Keratinocyte (primary cell): ENCODE data around the gene ZNF460. TPM values are rescaled to one million over a fixed set of nuclear protein-coding genes. Genes with fewer than 3 reads are reported as not detected.

ENCODE experiments used
- DNase-seq: peaks from one replicate; pipeline ENCODE4 v3.0.0-alpha.2; 2011; ENCODE audit warnings: low read depth, missing footprints, low spot score
- FAIRE-seq: peaks from 2 replicates; lab custom pipeline; 2011; peaks lifted over from hg19 to GRCh38; lab: Jason Lieb, UNC
- H2AFZ ChIP-seq: 2 replicates; pipeline ENCODE4 v1.6.0; 2012; ENCODE audit warnings: low read length, control low read depth, inconsistent platforms; ENCODE audit not compliant: control insufficient read depth
- H3K27ac ChIP-seq: 2 replicates; pipeline ENCODE4 v1.5.1; 2011; ENCODE audit warnings: low read length; ENCODE audit not compliant: control insufficient read depth, insufficient read depth
- H3K27me3 ChIP-seq: 3 replicates; pipeline ENCODE4 v1.6.0; 2011; ENCODE audit warnings: low read length; ENCODE audit not compliant: control insufficient read depth, insufficient read depth; ENCODE audit errors: extremely low read depth
- H3K36me3 ChIP-seq, 2 experiments: 2 replicates in 1 of 2; 3 replicates in 1 of 2; pipeline ENCODE4 v1.5.1; 2011; ENCODE audit warnings: low read length in 2 of 2, mild to moderate bottlenecking in 1 of 2; ENCODE audit not compliant: control insufficient read depth in 2 of 2, insufficient read depth in 2 of 2; ENCODE audit errors: extremely low read depth in 1 of 2
- H3K4me1 ChIP-seq: 3 replicates; pipeline ENCODE4 v1.5.1; 2011; ENCODE audit warnings: low read length; ENCODE audit not compliant: control insufficient read depth, insufficient read depth; ENCODE audit errors: extremely low read depth
- H3K4me2 ChIP-seq: 3 replicates; pipeline ENCODE4 v1.6.0; 2011; ENCODE audit warnings: low read depth, low read length; ENCODE audit not compliant: control insufficient read depth, insufficient read depth; ENCODE audit errors: extremely low read depth
- H3K4me3 ChIP-seq, 3 experiments: fragments of 200-600 bp in 1 of 3; sonication (generic) in 1 of 3; 2 replicates in 2 of 3; 3 replicates in 1 of 3; pipeline ENCODE4 v1.5.1; 2011 to 2016; ENCODE audit warnings: low read length in 3 of 3, mild to moderate bottlenecking in 3 of 3, control low read depth in 2 of 3, inconsistent platforms in 1 of 3, low read depth in 1 of 3, mixed read lengths in 1 of 3, mixed run types in 1 of 3, moderate library complexity in 1 of 3; ENCODE audit not compliant: control insufficient read depth in 2 of 3, insufficient read depth in 2 of 3; ENCODE audit errors: extremely low read depth in 1 of 3
- H3K79me2 ChIP-seq: 2 replicates; pipeline ENCODE4 v1.6.0; 2012; ENCODE audit warnings: low read length; ENCODE audit not compliant: control insufficient read depth, insufficient read depth
- H3K9ac ChIP-seq: 3 replicates; pipeline ENCODE4 v1.6.0; 2011; ENCODE audit warnings: low read length; ENCODE audit not compliant: control insufficient read depth, insufficient read depth; ENCODE audit errors: extremely low read depth
- H3K9me1 ChIP-seq: 3 replicates; pipeline ENCODE4 v1.6.0; 2011; ENCODE audit warnings: low read length; ENCODE audit not compliant: control insufficient read depth, insufficient read depth; ENCODE audit errors: extremely low read depth
- H3K9me3 ChIP-seq: 2 replicates; pipeline ENCODE4 v1.5.1; 2012; ENCODE audit warnings: low read depth, low read length; ENCODE audit not compliant: control insufficient read depth
- H4K20me1 ChIP-seq: 3 replicates; pipeline ENCODE4 v1.6.0; 2011; ENCODE audit warnings: low read length; ENCODE audit not compliant: control insufficient read depth, insufficient read depth; ENCODE audit errors: extremely low read depth
- CTCF ChIP-seq, 3 experiments: IDR thresholded peaks in 1 of 3; conservative IDR thresholded peaks in 1 of 3; optimal IDR thresholded peaks in 1 of 3; 2 replicates in 2 of 3; 3 replicates in 1 of 3; pipeline versions ENCODE3 to v1.5.1; 2011; ENCODE audit warnings: low read length in 3 of 3, mild to moderate bottlenecking in 3 of 3, moderate library complexity in 2 of 3, control low read depth in 1 of 3, inconsistent platforms in 1 of 3; ENCODE audit not compliant: insufficient read depth in 2 of 3; ENCODE audit errors: extremely low read depth in 1 of 3
- EZH2 ChIP-seq: IDR thresholded peaks from one replicate; pipeline ENCODE4 v1.6.1; 2012; ENCODE audit warnings: inconsistent platforms, mild to moderate bottlenecking, low read length, moderate library complexity
- dilution Hi-C: fragments of 300-500 bp; cut with MboI; formaldehyde crosslinking; loops from one replicate; pipeline ENCODE4 v1.7.0; 2020; ENCODE audit warnings: low sequenced_read_pairs; ENCODE audit not compliant: extremely low pct_ligation_motif_present
- polyA plus RNA-seq, 5 experiments: library from polyadenylated mRNA; depleted of rRNA in 3 of 5; stranded (reverse) in 3 of 5; stranded (forward) in 1 of 5; unstranded in 1 of 5; fragments of >200 nt; gene quantifications; 1 replicate in 1 of 5; 2 replicates in 3 of 5; 3 replicates in 1 of 5; pipeline versions ENCODE4 v1.2.1 to v1.2.3, GENCODE V29; 2011 to 2012; ENCODE audit warnings: missing spikeins in 2 of 5, low read depth in 1 of 5, low replicate concordance in 1 of 5

Gene ZNF460
- polyA plus RNA-seq, 1 donor (not counting 4 experiments of a cell fraction or from before 2014, with no cell fraction given) = 10.3 TPM

DNA sequence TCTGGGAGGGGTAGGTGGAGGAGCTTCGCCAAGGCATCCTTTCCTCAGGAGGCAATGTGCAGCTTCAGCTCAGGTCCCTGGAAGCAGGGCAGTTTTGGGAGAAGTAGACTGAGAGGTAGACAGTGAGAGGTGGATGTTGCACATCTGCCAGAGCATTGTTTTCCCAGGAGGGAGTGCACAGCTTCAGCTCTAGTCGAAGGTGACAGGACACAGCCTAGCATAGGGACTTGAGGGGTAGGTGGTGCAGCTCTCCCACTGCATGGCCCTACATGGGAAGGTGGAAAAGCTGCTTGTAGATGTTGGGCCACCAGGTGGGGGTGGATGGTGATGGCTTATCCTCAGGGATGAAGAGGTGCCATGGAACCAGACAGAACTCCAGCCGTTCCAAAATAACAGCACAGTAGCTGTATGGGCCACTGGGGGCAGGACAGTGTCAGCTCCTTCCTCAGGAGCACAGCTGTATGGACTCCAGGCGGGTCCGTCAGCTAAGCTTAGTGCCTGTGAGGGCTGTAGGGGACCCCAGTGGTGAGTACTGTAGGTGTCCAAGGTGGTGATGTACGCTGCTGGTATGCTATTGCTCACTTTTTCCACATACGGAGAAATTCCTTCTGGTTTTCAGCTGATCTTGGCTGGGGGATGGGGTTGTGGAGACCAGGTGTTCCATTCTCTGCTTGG, 22.6 kb downstream of the ZNF460 start:
- Histone ChIP-seq H3K9me3 (no peaks in the 10 kb centered on the region), H3K4me1 (peaks cover 47% of the 10 kb centered on the region), H3K9ac (peak overlapping the region; percentile 40), H3K27me3 (no peaks in the 10 kb centered on the region), H2AFZ (no peak overlapping the region), H3K79me2 (peaks cover 43% of the 10 kb centered on the region), H3K36me3 (peaks cover 0 to 18% of the 10 kb centered on the region in 2 experiments), H3K4me3 (peak overlapping the region in 1 of 3 experiments; percentile 2), H4K20me1 (peaks cover 13% of the 10 kb centered on the region), H3K9me1 (peaks cover 10% of the 10 kb centered on the region), H3K4me2 (peak overlapping the region; percentile 55), H3K27ac (peak overlapping the region; percentile 82)
- dilution Hi-C loops = no loop called here
- DNase-seq (no peak), FAIRE-seq (no peak)
- TF ChIP-seq CTCF (optimal IDR thresholded peaks at IDR 0.05 in 1 of 3, IDR thresholded peaks at IDR 0.05 in 1 of 3, conservative IDR thresholded peaks at IDR 0.05 in 1 of 3; ENCODE audit: extremely low read depth in 1 of 3, insufficient read depth in 2 of 3, low read length in 3 of 3) (peak in 2 of 3 experiments; percentile 12 to 13), EZH2 (no peak)

DNA sequence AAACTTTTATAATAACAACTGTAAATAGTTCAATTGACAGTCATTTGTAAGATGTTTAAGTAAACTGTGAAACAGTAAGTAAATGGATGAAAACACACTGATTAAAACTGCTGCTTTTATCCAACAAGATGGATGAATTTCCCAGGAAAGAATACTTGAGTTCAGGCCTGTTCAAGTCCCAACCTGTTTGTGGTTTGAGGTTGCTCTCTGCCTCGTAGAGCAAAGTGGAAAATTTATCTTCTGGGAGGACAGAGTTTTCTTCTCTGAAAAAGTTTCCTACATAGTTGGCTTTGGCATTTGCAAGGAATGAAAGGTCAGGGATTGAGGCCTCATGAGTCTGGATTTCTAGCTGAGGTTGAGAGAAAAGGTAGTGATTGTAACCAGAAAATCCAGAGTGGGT, 24.8 kb downstream of the ZNF460 start:
- Histone ChIP-seq H3K4me1 (peaks cover 47% of the 10 kb centered on the region), H3K36me3 (peaks cover 0 to 18% of the 10 kb centered on the region in 2 experiments), H3K27ac (peak overlapping the region; percentile 59), H3K4me3 (peak overlapping the region in 1 of 3 experiments; percentile 29), H3K9ac (no peak overlapping the region), H3K9me3 (no peaks in the 10 kb centered on the region), H3K4me2 (peak overlapping the region; percentile 61), H3K79me2 (peaks cover 28% of the 10 kb centered on the region), H2AFZ (no peak overlapping the region), H4K20me1 (peaks cover 13% of the 10 kb centered on the region), H3K27me3 (no peaks in the 10 kb centered on the region), H3K9me1 (peaks cover 10% of the 10 kb centered on the region)
- DNase-seq = no peak
- TF ChIP-seq EZH2 (no peak), CTCF (optimal IDR thresholded peaks at IDR 0.05 in 1 of 3, IDR thresholded peaks at IDR 0.05 in 1 of 3, conservative IDR thresholded peaks at IDR 0.05 in 1 of 3; ENCODE audit: extremely low read depth in 1 of 3, insufficient read depth in 2 of 3, low read length in 3 of 3) (no peak)
- dilution Hi-C loops = no loop called here
- FAIRE-seq = no peak
